ENCODE results near the gene YEATS2.
"Not testable (repeated sequence)": the region's sequence is repeated elsewhere in the genome, so short reads cannot be mapped to it uniquely, and the experiment has no call there.

YEATS2 gene

DNA sequence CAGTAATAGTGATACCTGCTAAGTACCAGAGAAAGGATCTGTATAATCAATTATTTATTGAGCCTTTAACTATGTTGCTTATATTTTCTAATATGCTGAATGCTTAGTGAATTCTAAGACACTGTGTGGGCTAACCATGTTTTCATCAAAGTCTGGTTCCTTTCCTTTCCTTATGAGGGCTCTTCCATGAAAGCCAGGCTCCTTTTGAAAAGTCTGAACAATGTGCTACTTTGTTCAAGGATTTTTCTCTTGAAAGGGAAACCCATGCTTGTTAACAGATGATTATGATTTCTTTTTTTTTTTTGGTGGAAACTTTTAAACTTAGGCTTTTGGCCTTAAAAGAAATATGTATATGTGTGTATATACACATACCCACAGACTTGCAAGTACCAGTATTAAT is 17.0 kb downstream of the YEATS2 start:
- DNase-seq (ENCODE audit: low read depth), result no peak

DNA sequence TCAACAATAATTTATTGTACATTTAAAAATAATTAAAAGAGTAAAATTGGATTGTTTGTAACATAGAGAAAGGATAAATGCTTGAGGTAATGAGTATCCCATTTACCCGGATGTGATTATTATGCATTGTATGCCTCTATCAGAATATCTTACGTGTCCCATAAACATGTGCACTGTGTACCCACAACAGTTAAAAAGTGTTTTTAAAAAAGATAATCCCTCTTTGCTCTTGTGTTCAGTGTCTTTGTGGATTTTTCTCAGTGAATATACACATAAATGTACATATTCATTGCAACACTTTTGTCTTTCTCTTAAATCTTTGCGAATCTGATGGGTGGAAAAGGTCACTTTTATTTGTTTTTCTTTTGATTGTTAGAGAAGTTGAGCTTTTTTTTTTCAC is 20.4 kb downstream of the YEATS2 start:
- DNase-seq (ENCODE audit: low read depth), result no peak

DNA sequence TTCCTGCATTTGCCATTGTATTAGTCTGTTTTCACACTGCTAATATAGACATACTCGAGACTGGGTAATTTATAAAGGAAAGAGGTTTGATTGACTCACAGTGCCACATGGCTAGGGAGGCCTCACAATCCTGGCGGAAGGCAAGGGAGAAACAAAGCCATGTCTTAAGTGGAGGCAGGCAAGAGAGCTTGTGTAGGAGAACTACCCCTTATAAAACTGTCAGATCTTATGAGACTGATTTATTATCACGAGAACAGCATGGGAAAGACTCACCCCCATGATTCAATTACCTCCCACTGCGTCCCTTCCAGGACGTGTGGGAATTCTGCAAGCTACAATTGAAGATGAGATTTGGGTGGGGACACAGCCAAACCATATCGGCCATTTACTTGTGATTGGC is 27.8 kb downstream of the YEATS2 start:
- no peak for DNase-seq (ENCODE audit: low read depth)

DNA sequence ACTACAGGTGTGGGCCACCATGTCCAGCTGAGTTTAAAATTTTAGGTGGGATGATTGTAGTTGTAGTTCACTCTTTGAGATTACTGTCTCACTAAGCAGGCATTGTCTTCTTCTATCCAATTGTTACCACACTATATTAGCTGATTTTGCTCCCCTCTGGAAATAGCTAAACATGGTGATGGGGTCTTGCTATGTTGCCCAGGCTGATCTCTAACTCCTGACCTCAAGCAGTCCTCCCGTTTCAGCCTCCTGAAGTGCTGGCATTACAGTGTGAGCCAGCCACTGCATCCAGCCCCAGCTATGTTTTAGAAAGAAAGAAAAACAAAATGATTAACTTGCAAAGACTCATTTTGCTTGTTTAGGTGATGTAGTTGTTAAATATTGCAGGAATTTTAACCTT is 30.6 kb downstream of the YEATS2 start:
- DNase-seq (ENCODE audit: low read depth), result no peak

DNA sequence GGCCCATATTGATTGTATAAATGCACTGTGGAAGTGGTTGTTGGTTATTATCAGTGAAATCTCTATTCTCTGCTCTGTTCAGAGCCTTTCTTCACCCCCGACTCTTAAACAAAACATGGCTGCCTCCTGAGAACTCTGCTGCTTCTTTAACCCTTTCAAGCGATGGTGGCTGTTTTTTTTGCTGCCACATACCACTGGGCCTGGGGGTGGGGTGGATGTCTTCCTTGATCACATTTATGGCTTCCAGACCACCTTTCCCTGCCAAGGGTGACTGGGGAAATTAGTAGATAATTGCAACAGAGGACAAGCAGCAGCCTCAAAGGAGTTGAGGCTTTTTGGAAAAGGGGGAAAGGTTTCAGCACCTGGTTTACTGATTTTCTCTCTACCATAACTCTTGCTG is 32.8 kb downstream of the YEATS2 start:
- DNase-seq (ENCODE audit: low read depth), result no peak

DNA sequence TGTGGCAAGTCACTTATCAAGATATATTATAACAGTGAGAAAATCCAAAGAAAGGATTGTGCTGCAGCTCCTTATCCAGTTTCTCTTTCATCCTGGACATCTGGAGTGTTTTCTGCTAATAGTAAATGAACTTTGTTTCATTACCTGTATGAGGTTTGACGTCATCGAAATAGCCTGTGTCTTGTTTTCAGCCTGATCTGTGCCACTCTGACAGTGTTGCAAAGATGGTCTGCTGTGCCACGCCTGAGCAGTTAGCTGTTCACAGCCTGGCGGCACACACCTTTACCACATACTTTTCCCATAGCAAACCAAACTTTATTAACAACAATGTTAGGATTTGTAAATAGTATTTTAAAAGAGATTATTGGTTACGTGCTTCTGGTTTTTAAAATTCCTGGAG is 34.0 kb downstream of the YEATS2 start:
- DNase-seq (ENCODE audit: low read depth), result no peak

DNA sequence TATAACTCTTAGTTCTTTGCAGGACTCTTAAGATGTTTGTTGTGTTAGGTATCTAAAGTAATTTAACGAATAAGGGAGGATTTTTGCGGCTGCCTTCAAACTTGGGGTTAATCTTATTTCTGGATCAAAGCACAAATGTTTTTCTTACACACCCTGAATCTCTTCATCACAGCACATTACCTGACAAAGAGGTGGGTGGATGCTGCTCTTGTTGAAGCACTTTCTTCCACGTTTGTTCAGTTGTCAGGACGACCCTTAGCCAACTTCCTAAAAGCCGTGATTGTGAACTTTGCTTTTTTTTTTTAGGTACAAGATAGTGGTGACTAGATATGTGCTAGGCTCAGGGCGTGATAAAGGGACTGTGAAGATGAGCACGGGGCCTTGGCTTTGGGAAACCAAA is 36.0 kb downstream of the YEATS2 start:
- DNase-seq (ENCODE audit: low read depth), result no peak

DNA sequence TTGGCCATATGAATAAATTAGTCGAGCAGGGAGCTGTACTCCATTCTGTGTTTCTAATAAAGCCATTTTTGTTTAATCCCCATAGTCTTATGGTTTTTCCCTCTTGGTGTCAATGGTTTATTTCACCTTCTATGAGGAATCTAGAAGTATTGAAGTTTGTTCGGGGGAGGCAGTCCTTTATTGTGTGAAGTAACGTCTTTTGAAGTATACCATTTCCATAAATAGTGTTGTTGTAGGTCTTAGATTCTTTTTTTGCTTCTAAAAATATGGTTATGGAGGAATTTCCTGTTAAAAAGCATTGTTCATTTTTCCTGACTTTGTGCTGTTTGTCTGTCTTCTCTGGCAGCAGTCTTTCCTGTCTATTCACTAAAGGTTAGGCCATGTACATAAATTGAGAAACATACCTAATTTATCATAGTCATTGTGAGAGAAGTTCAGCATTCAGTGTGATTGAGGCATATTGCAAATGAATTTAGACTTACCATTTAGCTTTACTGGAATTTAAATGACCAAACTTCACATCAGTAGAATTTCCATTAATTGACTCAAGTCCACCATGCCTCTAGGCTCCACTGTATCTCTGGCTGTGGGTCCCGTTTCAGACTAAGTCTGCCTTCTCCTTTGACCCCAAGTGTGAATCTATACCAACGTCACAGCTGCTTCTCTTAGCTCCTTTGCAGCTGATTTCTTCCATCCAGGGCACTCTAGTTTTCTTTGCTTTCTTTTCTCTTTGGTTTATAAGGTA is 37.3 kb downstream of the YEATS2 start:
- DNase-seq (ENCODE audit: low read depth), result no peak

DNA sequence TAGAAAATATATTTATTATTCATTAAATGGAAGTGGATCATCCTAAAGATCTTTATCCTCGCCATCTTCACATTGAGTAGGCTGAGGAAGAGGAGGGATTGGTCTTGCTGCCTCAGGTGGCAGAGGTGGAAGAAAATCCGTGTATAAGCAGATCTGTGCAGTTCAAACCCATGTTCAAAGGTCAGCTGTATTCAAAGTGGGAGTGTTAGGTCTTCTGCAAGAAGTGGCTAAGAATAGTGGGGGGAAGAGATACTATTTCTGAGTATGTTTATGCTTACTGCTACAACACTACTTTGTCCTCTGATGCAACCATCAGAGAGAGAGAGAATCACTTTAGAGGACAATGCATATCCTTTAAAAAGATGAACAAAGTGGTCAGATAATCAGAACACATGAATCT is 39.5 kb downstream of the YEATS2 start:
- no peak for DNase-seq (ENCODE audit: low read depth)

DNA sequence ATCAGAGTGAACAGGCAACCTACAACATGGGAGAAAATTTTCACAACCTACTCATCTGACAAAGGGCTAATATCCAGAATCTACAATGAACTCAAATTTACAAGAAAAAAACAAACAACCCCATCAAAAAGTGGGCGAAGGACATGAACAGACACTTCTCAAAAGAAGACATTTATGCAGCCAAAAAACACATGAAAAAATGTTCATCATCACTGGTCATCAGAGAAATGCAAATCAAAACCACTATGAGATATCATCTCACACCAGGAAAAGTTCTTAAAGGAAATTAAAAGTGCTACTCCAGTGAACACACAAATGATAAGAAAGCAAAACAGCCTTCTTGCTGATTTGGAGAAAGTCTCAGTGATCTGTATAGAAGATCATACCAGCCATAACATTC is 42.6 kb downstream of the YEATS2 start:
- DNase-seq (ENCODE audit: low read depth), result not testable (repeated sequence)

DNA sequence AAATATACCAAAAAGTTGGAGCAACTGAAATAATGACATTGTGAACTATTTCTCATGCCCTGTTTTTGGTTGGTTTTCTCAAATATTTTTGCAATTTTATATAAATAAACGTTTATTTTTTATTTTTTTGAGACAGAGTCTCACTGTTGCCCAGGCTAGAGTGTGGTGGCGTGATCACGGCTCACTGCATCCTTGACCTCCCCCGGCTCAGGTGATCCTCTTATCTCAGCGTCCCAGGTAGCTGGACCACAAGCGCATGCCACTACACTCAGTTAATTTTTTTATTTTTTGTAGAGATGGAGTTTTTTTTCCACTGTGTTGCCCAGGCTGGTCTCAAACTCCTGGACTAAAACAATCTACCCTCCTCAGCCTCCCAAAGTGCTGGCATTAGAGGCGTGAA is 45.6 kb downstream of the YEATS2 start:
- no peak for DNase-seq (ENCODE audit: low read depth)

DNA sequence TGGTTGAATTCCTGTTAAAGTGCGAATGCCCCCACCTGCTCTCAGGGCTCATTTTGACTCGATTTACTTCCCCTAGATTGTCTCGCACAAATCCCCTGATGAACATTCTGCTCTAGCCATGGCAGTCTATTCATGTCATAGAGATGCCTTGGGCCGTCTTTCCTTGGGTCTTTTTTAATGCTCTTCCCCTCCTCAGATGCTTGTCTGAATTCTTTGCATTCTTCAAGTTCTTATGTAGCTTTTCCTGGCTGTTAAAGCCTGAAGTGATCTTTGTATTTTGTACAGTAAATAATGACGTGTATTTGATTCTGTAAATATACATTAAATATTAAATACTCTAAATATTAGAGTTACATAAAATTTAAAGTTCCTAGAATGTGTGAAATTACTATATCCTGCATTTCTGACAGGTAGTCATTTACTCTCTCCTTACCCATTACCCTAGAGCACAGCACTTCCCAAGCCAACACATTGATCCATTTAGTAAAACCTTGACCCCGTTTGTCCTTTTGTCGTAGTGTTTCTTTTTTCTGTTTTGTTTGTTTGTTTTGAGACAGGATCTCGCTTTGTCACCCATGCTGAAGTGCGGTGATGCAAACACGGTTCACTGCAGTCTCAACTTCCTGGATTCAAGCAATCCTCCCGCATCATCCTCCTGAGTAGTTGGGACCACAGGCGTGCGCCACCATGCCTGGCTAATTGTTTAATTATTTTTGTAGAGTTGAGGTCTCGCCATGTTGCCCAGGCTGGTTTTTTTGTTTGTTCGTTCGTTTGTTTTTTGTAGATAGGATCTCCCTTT is 47.9 kb downstream of the YEATS2 start:
- DNase-seq (ENCODE audit: low read depth), result peak; percentile 30

DNA sequence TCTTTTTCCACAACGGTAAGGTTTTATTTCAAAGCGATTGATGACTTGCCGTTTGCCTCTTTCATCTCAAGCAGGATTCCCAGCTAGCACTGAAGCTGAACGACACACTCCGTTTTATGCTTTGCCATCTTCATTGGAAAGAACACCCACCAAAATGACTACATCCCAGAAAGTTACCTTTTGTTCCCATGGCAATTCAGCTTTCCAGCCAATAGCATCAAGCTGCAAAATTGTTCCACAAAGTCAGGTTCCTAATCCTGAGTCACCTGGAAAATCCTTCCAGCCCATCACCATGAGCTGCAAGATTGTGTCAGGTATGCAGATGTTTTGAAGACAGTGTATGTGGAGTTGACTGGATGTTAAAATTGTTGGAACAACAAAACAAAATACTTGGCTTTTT is 56.5 kb downstream of the YEATS2 start:
- DNase-seq (ENCODE audit: low read depth), result no peak

DNA sequence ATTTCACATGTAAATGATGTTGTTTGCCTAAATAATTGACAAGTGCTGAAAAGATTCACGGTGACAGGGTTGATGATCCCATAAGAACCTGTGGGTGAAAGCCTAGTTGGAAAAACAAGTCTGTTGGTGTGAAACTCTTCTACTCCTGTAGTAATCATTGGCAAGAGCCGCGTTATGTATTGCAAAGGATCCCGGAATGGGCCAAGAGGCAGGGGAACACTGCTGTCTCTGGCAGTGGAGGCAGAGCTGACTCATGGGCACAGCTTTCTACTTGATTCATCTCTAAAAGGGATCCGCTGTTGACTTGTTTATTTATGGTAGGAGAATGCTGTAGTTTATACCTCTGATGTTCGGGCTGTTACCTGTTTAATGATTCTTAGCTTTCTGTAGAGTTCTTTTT is 64.7 kb downstream of the YEATS2 start:
- DNase-seq (ENCODE audit: low read depth), result no peak

DNA sequence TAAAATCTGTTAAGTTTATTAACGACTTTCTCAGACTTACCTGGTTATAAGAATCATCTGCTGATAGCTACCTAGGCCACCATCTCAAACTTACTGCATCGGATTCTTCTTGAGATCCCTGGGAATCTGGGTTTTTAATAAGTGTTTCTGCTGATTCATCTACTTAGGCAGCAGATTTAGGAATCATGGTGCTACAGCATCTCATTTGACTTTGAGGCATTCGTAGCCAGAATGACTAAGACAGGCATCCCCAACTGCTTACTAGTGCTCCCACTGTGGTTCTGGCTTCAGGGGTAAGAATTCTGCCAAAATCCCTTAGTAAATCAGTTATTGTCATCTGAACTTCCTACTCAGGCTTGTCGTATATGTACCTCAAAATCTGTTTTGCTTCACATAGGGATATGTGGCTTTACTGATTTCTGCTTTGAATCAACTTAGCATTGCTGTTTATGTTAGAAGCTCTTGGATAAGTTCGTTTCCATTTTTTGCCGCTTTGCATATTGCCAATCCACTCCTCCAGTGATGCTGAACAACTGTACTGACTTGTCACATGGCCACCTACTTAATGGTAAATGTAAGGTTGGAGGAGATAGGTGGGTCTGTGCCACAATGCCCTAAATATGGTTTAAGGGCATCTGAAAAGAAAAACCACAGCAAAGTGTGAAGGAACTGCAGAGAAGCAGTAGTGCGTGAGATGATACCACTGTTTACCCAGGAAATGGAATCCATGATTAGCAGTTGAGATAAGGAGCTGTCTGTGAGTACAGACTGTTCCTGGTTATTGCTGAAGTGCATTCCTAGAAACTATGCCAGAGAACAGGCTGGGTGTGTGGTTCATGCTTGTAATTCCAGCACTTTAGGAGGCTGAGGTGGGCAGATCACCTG is 67.5 kb downstream of the YEATS2 start:
- peak; percentile 81 for DNase-seq (ENCODE audit: low read depth)

DNA sequence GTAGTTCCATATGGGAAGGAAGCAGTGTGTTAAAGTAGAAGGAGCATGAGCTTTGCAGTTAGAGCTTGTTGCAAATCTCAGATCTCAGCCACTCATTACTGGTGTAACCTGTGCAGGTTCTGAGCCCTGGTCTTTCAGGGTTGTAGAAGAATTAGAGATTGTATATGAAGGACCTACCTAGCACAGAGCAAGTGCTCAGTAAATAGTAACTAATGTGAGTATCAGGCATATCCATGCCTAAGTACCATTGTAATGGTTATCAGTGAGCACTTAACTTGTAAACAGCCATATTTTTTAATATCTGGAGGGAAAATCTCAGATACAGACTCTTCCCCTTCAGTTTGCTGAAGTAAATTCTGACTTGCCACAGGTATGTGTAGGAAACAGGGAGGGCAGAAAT is 68.5 kb downstream of the YEATS2 start:
- no peak for DNase-seq (ENCODE audit: low read depth)

DNA sequence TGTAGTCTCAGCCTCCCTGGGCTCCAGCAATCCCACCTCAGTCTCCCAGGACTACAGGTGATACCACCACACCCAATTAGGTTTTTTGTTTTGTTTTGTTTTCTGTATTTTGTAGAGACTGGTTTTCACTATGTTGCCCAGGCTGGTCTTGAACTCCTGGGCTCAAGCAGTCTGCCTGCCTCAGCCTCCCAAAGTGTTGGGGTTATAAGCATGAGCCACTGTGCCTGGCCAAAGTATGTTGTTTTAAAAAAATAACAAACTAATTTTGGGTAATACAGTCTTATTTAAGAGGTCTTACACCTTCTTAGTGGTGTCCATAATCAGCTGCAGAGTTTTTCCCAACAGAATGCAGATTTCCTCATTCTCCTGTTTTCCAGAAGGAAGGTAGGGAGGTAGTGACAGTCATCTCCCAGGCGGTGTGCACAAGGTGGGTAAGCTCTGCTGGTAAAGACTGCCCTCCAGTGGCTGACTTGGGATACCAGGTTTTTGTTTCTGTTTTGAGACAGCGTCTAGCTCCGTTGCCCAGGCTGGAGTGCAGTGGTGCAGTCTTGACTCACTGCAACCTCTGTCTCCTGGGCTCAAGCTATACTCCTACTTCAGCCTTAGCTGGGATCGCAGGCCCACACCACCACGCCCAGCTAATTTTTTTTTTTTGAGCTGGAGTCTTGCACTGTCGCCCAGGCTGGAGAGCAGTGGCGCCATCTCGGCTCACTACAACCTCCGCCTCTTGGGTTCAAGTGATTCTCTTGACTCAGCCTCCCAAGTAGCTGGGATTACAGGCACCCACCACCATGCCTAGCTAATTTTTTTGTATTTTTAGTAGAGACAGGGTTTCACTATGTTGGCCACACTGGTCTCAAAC is 69.4 kb downstream of the YEATS2 start:
- peak; percentile 32 for DNase-seq (ENCODE audit: low read depth)

DNA sequence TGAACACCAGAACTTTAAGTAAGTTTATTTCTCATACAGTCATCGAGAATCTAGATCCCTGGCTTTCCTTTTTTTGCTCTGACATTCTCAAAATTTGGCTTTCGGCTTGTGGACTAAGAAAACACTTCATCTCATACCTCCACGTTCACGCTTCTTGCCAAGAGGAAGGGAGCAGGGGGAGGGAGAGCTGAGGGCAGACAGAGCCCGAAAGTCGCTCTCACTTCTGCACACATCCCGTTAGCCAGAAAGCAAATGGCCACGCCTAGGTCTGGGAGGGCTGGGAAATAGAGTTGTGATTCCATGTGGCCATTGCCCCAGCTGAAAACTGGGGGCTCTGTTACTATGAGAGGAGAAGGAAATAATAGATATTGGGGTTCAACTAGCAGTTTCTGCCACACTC is 70.5 kb downstream of the YEATS2 start:
- DNase-seq (ENCODE audit: low read depth), result no peak

DNA sequence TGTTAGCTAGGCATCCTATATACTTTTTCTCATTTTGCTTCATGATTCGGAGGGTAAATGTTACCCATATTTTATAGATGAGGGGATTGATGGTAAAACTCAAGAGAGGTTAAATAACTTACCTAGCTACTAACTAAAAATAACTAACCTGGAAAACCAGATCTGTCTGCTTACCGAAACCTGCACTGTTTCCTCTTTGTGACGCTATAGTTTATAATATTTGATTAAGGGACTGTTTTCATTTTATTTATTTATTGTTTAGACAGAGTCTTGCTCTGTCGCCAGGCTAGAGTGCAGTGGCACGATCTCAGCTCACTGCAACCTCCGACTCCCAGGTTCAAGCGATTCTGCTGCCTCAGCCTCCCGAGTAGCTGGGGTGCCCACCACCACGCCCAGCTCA is 71.9 kb downstream of the YEATS2 start:
- DNase-seq (ENCODE audit: low read depth), result no peak

DNA sequence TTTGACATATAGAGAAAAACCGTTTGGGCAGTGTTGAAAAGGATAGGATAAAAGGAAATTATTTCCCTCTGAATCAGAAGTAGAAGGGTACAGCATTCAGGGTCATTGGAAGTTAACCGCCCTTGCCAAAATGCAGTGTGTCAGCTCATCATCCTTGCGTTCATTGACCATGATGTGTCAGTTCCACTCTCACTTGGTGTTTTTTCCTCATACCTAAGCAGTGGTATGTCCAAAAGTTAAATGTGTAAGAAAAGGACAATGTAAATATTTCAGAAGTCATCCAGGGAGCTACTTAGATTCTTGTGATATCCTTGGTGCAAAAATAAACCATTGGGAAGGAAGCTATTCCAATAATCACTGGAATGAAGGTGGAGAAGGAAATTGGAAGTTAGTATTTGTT is 77.0 kb downstream of the YEATS2 start:
- peak; percentile 82 for DNase-seq (ENCODE audit: low read depth)

DNA sequence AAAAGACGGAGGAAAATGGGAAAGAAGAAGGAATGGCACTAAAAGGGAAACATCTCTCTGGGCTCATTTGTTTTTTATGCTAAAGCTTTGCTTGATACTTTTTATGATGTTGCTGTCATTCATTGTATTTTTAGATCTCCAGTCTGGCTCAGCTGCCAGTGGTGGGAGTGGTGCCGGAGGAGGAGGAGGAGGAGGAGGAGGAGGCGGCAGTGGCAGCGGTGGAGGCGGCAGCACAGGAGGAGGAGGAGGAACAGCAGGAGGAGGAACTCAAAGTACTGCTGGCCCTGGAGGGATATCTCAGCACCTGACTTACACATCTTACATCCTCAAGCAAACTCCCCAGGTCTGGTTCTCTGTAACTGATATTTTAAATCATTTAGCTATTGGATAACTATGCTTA is 78.2 kb downstream of the YEATS2 start:
- DNase-seq (ENCODE audit: low read depth), result no peak

DNA sequence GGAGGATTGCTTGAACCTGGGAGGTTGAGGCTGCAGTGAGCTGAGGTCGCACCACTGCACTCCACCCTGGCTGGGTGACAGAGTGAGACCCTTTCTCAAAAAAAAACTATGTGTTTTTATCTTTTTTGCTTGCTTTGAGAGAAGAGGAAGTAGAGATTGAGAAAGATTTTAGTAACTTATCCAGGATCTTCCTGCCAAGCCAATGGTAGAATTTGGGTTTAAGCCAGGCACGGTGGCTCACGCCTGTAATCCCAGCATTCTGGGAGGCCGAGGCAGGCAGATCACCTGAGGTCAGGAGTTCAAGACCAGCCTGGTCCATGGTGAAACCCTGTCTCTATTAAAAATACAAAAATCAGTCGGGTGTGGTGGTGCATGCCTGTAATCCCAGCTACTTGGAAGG is 78.9 kb downstream of the YEATS2 start:
- not testable (repeated sequence) for DNase-seq (ENCODE audit: low read depth)
